Erythroblast (primary cell): ENCODE measurements around the gene LOXHD1.

Experiments used
- GATA1 ChIP-seq: IDR thresholded peaks from 2 replicates; pipeline ENCODE4 v1.6.1; 2011; ENCODE audit warnings: low read depth, mild to moderate bottlenecking, control low read depth, low read length, moderate library complexity
- POLR2A ChIP-seq: IDR thresholded peaks from 2 replicates; pipeline ENCODE4 v1.6.1; 2011; ENCODE audit warnings: mild to moderate bottlenecking, low read length

- TF ChIP-seq POLR2A, result no peak
- no peak for TF ChIP-seq GATA1
These were observed 196.3 kb downstream of the LOXHD1 start for GRCh38 chr18:46460754-46461153.
